Esophagus squamous epithelium (tissue), 5 donors: ENCODE measurements around the gene TRABD2A. TPM values are rescaled to one million over a fixed set of nuclear protein-coding genes. Genes with fewer than 3 reads are reported as not detected.
A peak's percentile ranks its signal among the peaks of the same experiment; 100 is the strongest.

ENCODE experiments used
- DNase-seq: peaks from one replicate; lab custom pipeline; 2025; lab: John Stamatoyannopoulos, UW
- H3K27ac ChIP-seq, 4 donors: fragments of 200-600 bp; sonication (generic); one replicate each; pipeline ENCODE4 v1.5.1; 2016 to 2019; ENCODE audit warnings: mild to moderate bottlenecking in 1 of 4
- H3K27me3 ChIP-seq, 4 donors: fragments of 200-600 bp; sonication (generic); 1 replicate in 3 of 4; 2 replicates in 1 of 4; pipeline versions ENCODE4 v1.5.1 to v1.6.0; 2017 to 2021; ENCODE audit warnings: antibody characterized with exemption in 1 of 4
- H3K36me3 ChIP-seq, 3 donors: fragments of 200-600 bp; sonication (generic); one replicate each; pipeline ENCODE4 v1.5.1; 2016 to 2019
- H3K4me1 ChIP-seq, 3 donors: fragments of 200-600 bp; sonication (generic); one replicate each; pipeline ENCODE4 v1.5.1; 2017 to 2019
- H3K4me3 ChIP-seq, 4 donors: fragments of 200-600 bp; sonication (generic); 1 replicate in 3 of 4; 2 replicates in 1 of 4; pipeline ENCODE4 v1.5.1; 2016 to 2019; ENCODE audit warnings: mild to moderate bottlenecking in 2 of 4, moderate library complexity in 1 of 4
- H3K9me3 ChIP-seq, 3 donors: fragments of 200-600 bp; sonication (generic); one replicate each; pipeline ENCODE4 v1.5.1; 2016 to 2019
- POLR2A ChIP-seq, 4 donors: fragments of 450-650 bp; IDR thresholded peaks; one replicate each; pipeline ENCODE4 v1.6.1; 2017; ENCODE audit warnings: antibody characterized with exemption in 4 of 4, mild to moderate bottlenecking in 4 of 4, moderate library complexity in 3 of 4
- WGBS, 2 donors: methylation state at CpG; one replicate each; pipeline ENCODE4 v1.1.5; 2018; 5-methylcytosine and 5-hydroxymethylcytosine counted together
- intact Hi-C: fragments of 100-400 bp; cut with DNase I; formaldehyde crosslinking; loops from one replicate; pipeline ENCODE4 v1.15.0; 2022
- total RNA-seq, 4 donors: library from RNA; depleted of rRNA; stranded (reverse); fragments of >200 nt; gene quantifications; one replicate each; pipeline ENCODE4 v1.1.0, GENCODE V29; 2016
- TF ChIP-seq, protein P1 (sequence below), 6 experiments: fragments of 450-650 bp in 4 of 6; fragments of 200-600 bp in 2 of 6; sonication (generic) in 2 of 6; IDR thresholded peaks; one replicate each; pipeline ENCODE4 v1.5.1; 2016 to 2019; ENCODE audit warnings: antibody characterized with exemption in 6 of 6, mild to moderate bottlenecking in 4 of 6, moderate library complexity in 4 of 6
- donor health status: DM: yes; HTN: yes; CAD: no.

TRABD2A gene
- total RNA-seq, 4 donors from 2014 or later, result 0.53 to 1.8 (median 0.76) TPM; not detected in 1

DNA sequence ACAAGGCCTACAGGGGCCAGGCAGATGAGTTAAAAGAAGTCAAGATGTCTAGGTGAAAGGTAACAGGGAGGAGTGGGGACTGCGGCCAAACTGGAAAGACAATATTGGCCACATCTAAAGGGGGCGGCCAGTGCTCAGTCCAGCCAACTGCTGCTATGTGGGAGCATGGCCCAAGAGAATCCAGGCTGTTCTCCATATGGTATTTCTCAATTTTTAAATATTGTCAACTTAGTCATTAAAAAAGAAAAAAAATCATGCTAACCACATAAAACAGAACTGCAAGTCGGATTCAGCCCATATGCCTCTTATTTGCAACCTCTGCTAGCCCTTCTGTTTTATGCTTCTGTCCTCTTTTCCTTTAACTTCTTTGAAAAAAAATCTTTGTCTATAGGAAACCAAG, 14.8 kb downstream of the TRABD2A start:
- no peak for TF ChIP-seq POLR2A (IDR thresholded peaks at IDR 0.05)
- TF ChIP-seq, protein P1, sequence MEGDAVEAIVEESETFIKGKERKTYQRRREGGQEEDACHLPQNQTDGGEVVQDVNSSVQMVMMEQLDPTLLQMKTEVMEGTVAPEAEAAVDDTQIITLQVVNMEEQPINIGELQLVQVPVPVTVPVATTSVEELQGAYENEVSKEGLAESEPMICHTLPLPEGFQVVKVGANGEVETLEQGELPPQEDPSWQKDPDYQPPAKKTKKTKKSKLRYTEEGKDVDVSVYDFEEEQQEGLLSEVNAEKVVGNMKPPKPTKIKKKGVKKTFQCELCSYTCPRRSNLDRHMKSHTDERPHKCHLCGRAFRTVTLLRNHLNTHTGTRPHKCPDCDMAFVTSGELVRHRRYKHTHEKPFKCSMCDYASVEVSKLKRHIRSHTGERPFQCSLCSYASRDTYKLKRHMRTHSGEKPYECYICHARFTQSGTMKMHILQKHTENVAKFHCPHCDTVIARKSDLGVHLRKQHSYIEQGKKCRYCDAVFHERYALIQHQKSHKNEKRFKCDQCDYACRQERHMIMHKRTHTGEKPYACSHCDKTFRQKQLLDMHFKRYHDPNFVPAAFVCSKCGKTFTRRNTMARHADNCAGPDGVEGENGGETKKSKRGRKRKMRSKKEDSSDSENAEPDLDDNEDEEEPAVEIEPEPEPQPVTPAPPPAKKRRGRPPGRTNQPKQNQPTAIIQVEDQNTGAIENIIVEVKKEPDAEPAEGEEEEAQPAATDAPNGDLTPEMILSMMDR (IDR thresholded peaks at IDR 0.05), result no peak
- 74 to 79% methylated on average over 3 of the region's 3 CpGs for WGBS, 2 donors
- intact Hi-C loops, result no loop called here
- DNase-seq, result no peak
- no peak overlapping the region for H3K27ac ChIP-seq
- H3K27me3 ChIP-seq, result peaks cover 0 to 4% (median 0%) of the 10 kb centered on the region in 4 donors
- no peak overlapping the region for H3K4me3 ChIP-seq
- no peaks in the 10 kb centered on the region for H3K36me3 ChIP-seq
- H3K4me1 ChIP-seq, result no peaks in the 10 kb centered on the region
- H3K9me3 ChIP-seq, result no peaks in the 10 kb centered on the region

DNA sequence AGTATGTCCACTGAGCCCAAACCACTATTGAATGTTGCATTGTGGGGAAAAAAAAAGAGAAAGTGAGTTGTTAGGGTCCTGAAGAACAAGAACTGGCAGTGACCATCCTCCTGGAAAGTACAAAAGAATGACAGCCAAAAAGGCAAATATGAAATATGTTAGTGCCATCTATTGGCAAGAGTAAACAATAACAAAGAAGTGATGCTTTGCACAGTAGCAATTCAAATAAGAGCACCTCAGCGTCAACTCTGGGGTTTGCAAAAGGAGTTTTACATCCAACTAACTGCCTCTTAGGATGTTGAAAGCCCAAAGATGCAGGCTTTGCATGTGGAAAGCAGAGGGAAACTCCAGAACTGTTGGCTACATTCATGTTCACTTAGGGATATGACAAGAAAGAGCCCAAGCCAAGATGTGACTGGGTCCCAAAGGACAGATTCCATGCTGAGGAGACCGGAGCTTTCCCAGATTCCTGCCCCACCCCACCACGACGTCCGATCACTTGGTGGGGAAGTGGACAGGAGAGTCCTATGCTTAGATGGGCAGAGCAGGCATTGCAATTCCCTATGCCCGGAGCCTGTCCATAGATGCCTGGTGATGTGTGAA, 15.6 kb downstream of the TRABD2A start:
- H3K27ac ChIP-seq, result no peak overlapping the region
- 58 to 68% methylated on average over 6 of the region's 6 CpGs for WGBS, 2 donors
- H3K9me3 ChIP-seq, result no peaks in the 10 kb centered on the region
- intact Hi-C loops, result no loop called here
- H3K4me3 ChIP-seq, result no peak overlapping the region
- no peaks in the 10 kb centered on the region for H3K4me1 ChIP-seq
- DNase-seq, result no peak
- TF ChIP-seq POLR2A (IDR thresholded peaks at IDR 0.05), result no peak
- TF ChIP-seq, protein P1 (IDR thresholded peaks at IDR 0.05), result peak in 3 of 6 experiments; percentile 13 to 35 (median 33)
- peaks cover 0 to 4% (median 0%) of the 10 kb centered on the region in 4 donors for H3K27me3 ChIP-seq
- H3K36me3 ChIP-seq, result no peaks in the 10 kb centered on the region

DNA sequence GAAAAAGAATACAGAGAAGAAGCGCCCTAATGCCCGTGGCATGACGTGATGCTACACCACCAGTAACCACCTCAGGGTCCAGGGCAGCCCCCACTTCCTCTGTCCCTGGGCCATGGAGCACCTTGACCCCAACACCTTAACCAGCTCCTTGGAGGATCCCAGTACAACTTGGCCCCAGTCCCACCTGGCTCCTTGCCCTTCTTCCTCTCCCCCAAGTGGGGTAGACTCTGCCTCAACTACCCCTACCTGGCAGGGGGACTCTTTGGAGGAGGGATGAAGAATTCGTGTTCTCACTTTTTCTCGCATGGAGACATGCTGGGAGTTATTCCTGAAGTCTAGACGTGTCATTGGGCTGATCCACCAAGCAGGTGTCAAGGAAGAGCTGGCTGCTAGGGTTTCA, 18.9 kb downstream of the TRABD2A start:
- no peaks in the 10 kb centered on the region for H3K4me1 ChIP-seq
- H3K27me3 ChIP-seq, result peaks cover 0 to 4% (median 0%) of the 10 kb centered on the region in 4 donors
- intact Hi-C loops, result no loop called here
- H3K36me3 ChIP-seq, result no peaks in the 10 kb centered on the region
- 74 to 75% methylated on average over 3 to 6 of the region's 6 CpGs for WGBS, 2 donors
- TF ChIP-seq, protein P1 (IDR thresholded peaks at IDR 0.05), result no peak
- no peak for TF ChIP-seq POLR2A (IDR thresholded peaks at IDR 0.05)
- no peaks in the 10 kb centered on the region for H3K9me3 ChIP-seq
- no peak for DNase-seq
- H3K27ac ChIP-seq, result no peak overlapping the region
- no peak overlapping the region for H3K4me3 ChIP-seq

DNA sequence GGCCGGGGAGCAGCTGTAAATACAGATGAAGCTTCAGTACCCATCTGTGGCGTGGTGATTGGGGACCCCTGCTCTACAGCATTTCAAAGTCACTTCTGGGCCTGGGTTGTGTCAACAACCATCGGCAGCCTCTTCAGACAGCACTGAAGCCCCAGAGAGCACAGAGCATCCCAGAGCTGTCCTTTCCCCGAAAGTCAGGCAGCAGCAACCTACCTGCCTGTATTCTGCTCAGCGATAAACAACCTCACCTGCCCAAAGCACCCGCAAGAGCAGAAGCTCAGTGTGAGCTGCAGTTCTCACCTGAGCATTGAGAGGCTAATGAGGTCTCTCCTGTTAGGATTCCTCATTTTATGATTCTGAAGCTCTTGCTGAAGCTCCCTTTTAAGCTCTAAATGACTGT, 19.3 kb downstream of the TRABD2A start:
- WGBS, 2 donors, result 67 to 79% methylated on average over 5 to 6 of the region's 6 CpGs
- H3K4me3 ChIP-seq, result no peak overlapping the region
- no peak for TF ChIP-seq POLR2A (IDR thresholded peaks at IDR 0.05)
- TF ChIP-seq, protein P1 (IDR thresholded peaks at IDR 0.05), result no peak
- intact Hi-C loops, result no loop called here
- DNase-seq, result no peak
- peaks cover 0 to 4% (median 0%) of the 10 kb centered on the region in 4 donors for H3K27me3 ChIP-seq
- H3K4me1 ChIP-seq, result no peaks in the 10 kb centered on the region
- H3K36me3 ChIP-seq, result no peaks in the 10 kb centered on the region
- H3K9me3 ChIP-seq, result no peaks in the 10 kb centered on the region
- no peak overlapping the region for H3K27ac ChIP-seq

DNA sequence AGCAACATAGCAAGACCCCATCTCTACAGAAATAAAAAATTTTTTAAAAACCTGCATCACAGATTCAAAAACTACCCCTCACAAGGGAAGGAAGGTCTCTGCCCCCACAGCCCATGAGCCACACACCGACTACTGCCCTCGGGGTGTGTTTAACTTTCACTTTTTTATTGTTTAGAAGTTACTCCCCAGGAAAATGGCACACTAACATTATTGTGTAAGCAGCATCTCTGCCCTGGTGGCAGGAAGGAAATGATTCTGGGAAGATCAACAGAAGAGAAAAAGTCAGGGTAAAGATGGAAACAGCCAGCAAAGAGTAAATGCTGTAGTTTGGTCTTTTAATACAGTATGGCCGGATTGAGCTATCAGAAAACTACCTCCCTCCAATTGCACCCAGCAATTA, 21.9 kb downstream of the TRABD2A start:
- 48 to 50% methylated on average over 3 of the region's 3 CpGs for WGBS, 2 donors
- Histone ChIP-seq H3K4me3 (no peak overlapping the region), H3K9me3 (no peaks in the 10 kb centered on the region), H3K4me1 (no peaks in the 10 kb centered on the region), H3K27me3 (no peaks in the 10 kb centered on the region), H3K36me3 (no peaks in the 10 kb centered on the region), H3K27ac (no peak overlapping the region)
- TF ChIP-seq POLR2A (IDR thresholded peaks at IDR 0.05), result no peak
- TF ChIP-seq, protein P1 (IDR thresholded peaks at IDR 0.05), result no peak
- DNase-seq, result no peak
- intact Hi-C loops, result no loop called here
